GM23338 (cell line): Measurements from ENCODE around the gene VEZT. TPM values are rescaled to one million over a fixed set of nuclear protein-coding genes. Genes with fewer than 3 reads are reported as not detected.

Source experiments
- ATAC-seq: fragments of 200-7000 bp; cut with Tn5 transposase; 3 replicates; pipeline ENCODE4 v1.9.1; 2020
- DNase-seq: peaks from one replicate; pipeline ENCODE4 v3.0.0-alpha.2; 2015; ENCODE audit warnings: low spot score
- H2AFZ ChIP-seq: fragments of 200-600 bp; sonication (generic); 2 replicates; pipeline ENCODE4 v1.8.0; 2016; ENCODE audit warnings: antibody characterized with exemption, mild to moderate bottlenecking, moderate library complexity
- H3F3A ChIP-seq: fragments of 200-600 bp; sonication (generic); replicated peaks from 2 replicates; pipeline ENCODE4 v1.8.0; 2017; ENCODE audit warnings: antibody characterized with exemption, mixed run types, low read depth
- H3K27ac ChIP-seq: fragments of 200-600 bp; sonication (generic); 2 replicates; pipeline ENCODE4 v1.6.1; 2016; ENCODE audit warnings: low read depth
- H3K27me3 ChIP-seq: fragments of 200-600 bp; sonication (generic); 2 replicates; pipeline ENCODE4 v1.8.0; 2016; ENCODE audit warnings: mild to moderate bottlenecking, mixed run types, moderate library complexity; ENCODE audit not compliant: insufficient read depth
- H3K36me3 ChIP-seq: fragments of 200-600 bp; sonication (generic); 2 replicates; pipeline ENCODE4 v1.8.0; 2016; ENCODE audit warnings: mild to moderate bottlenecking; ENCODE audit not compliant: insufficient read depth
- H3K4me1 ChIP-seq: fragments of 200-600 bp; sonication (generic); 2 replicates; pipeline ENCODE4 v1.8.0; 2016; ENCODE audit warnings: mild to moderate bottlenecking, moderate library complexity; ENCODE audit not compliant: insufficient read depth
- H3K4me2 ChIP-seq: fragments of 200-600 bp; sonication (generic); 2 replicates; pipeline ENCODE4 v1.7.1; 2017; ENCODE audit warnings: mixed run types
- H3K4me3 ChIP-seq: fragments of 200-600 bp; sonication (generic); 2 replicates; pipeline ENCODE4 v1.6.1; 2016; ENCODE audit warnings: mixed run types
- H3K79me2 ChIP-seq: fragments of 200-600 bp; sonication (generic); replicated peaks from 2 replicates; pipeline ENCODE4 v1.8.0; 2017; ENCODE audit warnings: mild to moderate bottlenecking; ENCODE audit not compliant: insufficient read depth
- H3K9me2 ChIP-seq: fragments of 200-600 bp; sonication (generic); 2 replicates; pipeline ENCODE4 v1.8.0; 2017; ENCODE audit not compliant: insufficient read depth
- H4K20me1 ChIP-seq: fragments of 200-600 bp; sonication (generic); replicated peaks from 2 replicates; pipeline ENCODE4 v1.8.0; 2017; ENCODE audit warnings: mild to moderate bottlenecking; ENCODE audit not compliant: insufficient read depth
- H3K27ac Mint-ChIP-seq: 2 replicates; pipeline ENCODE4 v1.8.0; 2020; ENCODE audit warnings: inconsistent platforms, mild to moderate bottlenecking, moderate library complexity, mixed read lengths
- H3K27me3 Mint-ChIP-seq: 3 replicates; pipeline ENCODE4 v1.8.0; 2022; ENCODE audit warnings: low read depth, mild to moderate bottlenecking, moderate library complexity, mixed read lengths, inconsistent platforms; ENCODE audit not compliant: insufficient read depth, poor library complexity
- H3K36me3 Mint-ChIP-seq: 3 replicates; pipeline ENCODE4 v1.8.0; 2021; ENCODE audit warnings: low read depth, mild to moderate bottlenecking, inconsistent platforms, moderate library complexity, mixed read lengths
- H3K4me1 Mint-ChIP-seq: 3 replicates; pipeline ENCODE4 v1.8.0; 2020; ENCODE audit warnings: mild to moderate bottlenecking, inconsistent platforms, mixed read lengths
- H3K4me3 Mint-ChIP-seq: 3 replicates; pipeline ENCODE4 v1.8.0; 2021; ENCODE audit warnings: moderate library complexity, mild to moderate bottlenecking, inconsistent platforms, mixed read lengths
- H3K9me3 Mint-ChIP-seq: 3 replicates; pipeline ENCODE4 v1.8.0; 2020; ENCODE audit warnings: moderate library complexity, mild to moderate bottlenecking, inconsistent platforms, mixed read lengths
- CREB1 ChIP-seq: fragments of 250-450 bp; sonication (Bioruptor Pico); IDR thresholded peaks from 2 replicates; pipeline ENCODE4 v1.5.0; 2020; ENCODE audit warnings: low read depth, mild to moderate bottlenecking, moderate library complexity
- CTCF ChIP-seq, 2 experiments: fragments of 200-600 bp in 1 of 2; sonication (generic) in 1 of 2; conservative IDR thresholded peaks; 2 replicates each; pipeline versions ENCODE4 v1.5.1 to v1.6.1; 2016 to 2017; ENCODE audit warnings: antibody characterized with exemption in 2 of 2, low read depth in 2 of 2, mild to moderate bottlenecking in 2 of 2, moderate library complexity in 1 of 2
- EZH2 ChIP-seq: fragments of 200-600 bp; sonication (generic); IDR thresholded peaks from one replicate; pipeline ENCODE4 v1.8.0; 2017; ENCODE audit warnings: antibody characterized with exemption, mild to moderate bottlenecking, low read depth; ENCODE audit not compliant: unreplicated experiment
- EZH2phosphoT487 ChIP-seq: fragments of 200-600 bp; sonication (generic); IDR thresholded peaks from one replicate; pipeline ENCODE4 v1.8.1; 2018; ENCODE audit warnings: antibody characterized with exemption; ENCODE audit not compliant: unreplicated experiment
- NANOG ChIP-seq: IDR thresholded peaks from 2 replicates; pipeline ENCODE4 v1.6.1; 2016; ENCODE audit warnings: antibody characterized with exemption, borderline replicate concordance
- ZNF462 ChIP-seq: fragments of 250-450 bp; sonication (Bioruptor Pico); IDR thresholded peaks from 2 replicates; pipeline ENCODE4 v1.5.0; 2020; ENCODE audit warnings: mild to moderate bottlenecking, moderate library complexity
- polyA plus RNA-seq: library from polyadenylated mRNA; unstranded; fragments of >200 nt; fragmentation: Nextera tagmentation; extraction: Ambion mirVana; gene quantifications from 2 replicates; pipeline ENCODE4 v1.2.1, GENCODE V29; 2016
- total RNA-seq: library from RNA; depleted of rRNA; stranded (reverse); fragments of >200 nt; shearing (Covaris generic); gene quantifications from 2 replicates; pipeline ENCODE4 v1.2.3, GENCODE V29; 2014

VEZT gene
- total and polyA plus RNA-seq, 2 experiments from 2014 or later: 34.2 to 51.5 TPM

- Histone ChIP-seq H3K36me3 (no peaks in the 10 kb centered on the region), H3K79me2 (peaks cover 73% of the 10 kb centered on the region), H3K9me2 (no peaks in the 10 kb centered on the region), H3K27ac (no peak overlapping the region), H3K4me3 (no peak overlapping the region), H4K20me1 (peaks cover 7% of the 10 kb centered on the region; the same call in 1 of the 2 replicates), H2AFZ (no peak overlapping the region), H3F3A (no peaks in the 10 kb centered on the region), H3K4me1 (0 out of 2 replicates have a peak, but pooled peaks cover 7% of the 10 kb centered on the region), H3K4me2 (no peak overlapping the region), H3K27me3 (no peaks in the 10 kb centered on the region)
- H3K4me1 Mint-ChIP-seq: peaks cover 19% of the 10 kb centered on the region
- H3K9me3 Mint-ChIP-seq: no peaks in the 10 kb centered on the region
- DNase-seq: no peak
- peaks cover 2% of the 10 kb centered on the region; the same call in 1 of the 3 replicates for H3K36me3 Mint-ChIP-seq
- no peak overlapping the region for H3K4me3 Mint-ChIP-seq
- no peak overlapping the region for H3K27ac Mint-ChIP-seq
- H3K27me3 Mint-ChIP-seq: peaks cover 5% of the 10 kb centered on the region
- no peak for ATAC-seq
- TF ChIP-seq ZNF462 (CRISPR knock-in tag) (no peak), CTCF (conservative IDR thresholded peaks at IDR 0.05; ENCODE audit: low read depth in 2 of 2) (no peak), CREB1 (CRISPR knock-in tag) (no peak)
Observed at GRCh38 chr12:95179011-95179410, 38.6 kb upstream of the VEZT start.

GRCh38 chr12:95181103-95181502 is 36.5 kb upstream of the VEZT start:
- H3K79me2 ChIP-seq: peaks cover 73% of the 10 kb centered on the region
- Mint-ChIP-seq H3K9me3 (no peaks in the 10 kb centered on the region), H3K36me3 (peaks cover 11% of the 10 kb centered on the region; the same call in 2 of the 3 replicates), H3K27ac (0 out of 2 replicates have a peak overlapping the region, but pooled peaks have one; percentile 40), H3K4me3 (no peak overlapping the region), H3K4me1 (peaks cover 10% of the 10 kb centered on the region), H3K27me3 (peaks cover 2% of the 10 kb centered on the region)
- no peak overlapping the region for H3K27ac ChIP-seq
- no peaks in the 10 kb centered on the region for H3K27me3 ChIP-seq
- peaks cover 7% of the 10 kb centered on the region; the same call in 1 of the 2 replicates for H4K20me1 ChIP-seq
- H3K4me2 ChIP-seq: no peak overlapping the region
- H3K9me2 ChIP-seq: no peaks in the 10 kb centered on the region
- no peaks in the 10 kb centered on the region for H3K36me3 ChIP-seq
- H3K4me1 ChIP-seq: no peaks in the 10 kb centered on the region
- no peak for ATAC-seq
- no peaks in the 10 kb centered on the region for H3F3A ChIP-seq
- H2AFZ ChIP-seq: no peak overlapping the region
- H3K4me3 ChIP-seq: no peak overlapping the region
- no peak for DNase-seq
- no peak for TF ChIP-seq EZH2
- no peak for TF ChIP-seq NANOG
- no peak for TF ChIP-seq EZH2phosphoT487
